ENCODE data around the gene PIM3.

Gene PIM3

GRCh38 chr22:49992921-49993648 is 32.5 kb downstream of the PIM3 start:
- no peak for DNase-seq

- DNase-seq = no peak
Observed at GRCh38 chr22:49993649-49994360, 33.2 kb downstream of the PIM3 start.

- DNase-seq = no peak
Observed at GRCh38 chr22:49994361-49995040, 33.9 kb downstream of the PIM3 start.

- DNase-seq = no peak
Observed at GRCh38 chr22:49995041-49995360, 34.4 kb downstream of the PIM3 start.

GRCh38 chr22:49995361-49996118 is 35.0 kb downstream of the PIM3 start:
- DNase-seq = no peak

- DNase-seq = no peak
Observed at GRCh38 chr22:49996119-49996517, 35.5 kb downstream of the PIM3 start.

GRCh38 chr22:49996518-49997250 is 36.1 kb downstream of the PIM3 start:
- DNase-seq = no peak

- DNase-seq = no peak
Observed at GRCh38 chr22:49997251-49997599, 36.7 kb downstream of the PIM3 start.

- no peak for DNase-seq
Observed at GRCh38 chr22:49997932-49998717, 37.6 kb downstream of the PIM3 start.

GRCh38 chr22:49998718-49999062 is 38.1 kb downstream of the PIM3 start:
- DNase-seq = no peak

GRCh38 chr22:49999063-49999945 is 38.7 kb downstream of the PIM3 start:
- no peak for DNase-seq

- DNase-seq = no peak
Observed at GRCh38 chr22:49999946-50000586, 39.5 kb downstream of the PIM3 start.

GRCh38 chr22:50000587-50001387 is 40.2 kb downstream of the PIM3 start:
- no peak for DNase-seq

- DNase-seq = peak; percentile 78
Observed at GRCh38 chr22:50001388-50002231, 41.0 kb downstream of the PIM3 start.

- no peak for DNase-seq
Observed at GRCh38 chr22:50002791-50003190, 42.2 kb downstream of the PIM3 start.

GRCh38 chr22:50004918-50005317 is 44.3 kb downstream of the PIM3 start:
- no peak for DNase-seq

GRCh38 chr22:50007057-50007511 is 46.5 kb downstream of the PIM3 start:
- DNase-seq = no peak

Measured in NCI-H2171 treated with DMSO at 0.1 percent for 48 hours (cell line).